CD4-positive, CD25-positive, alpha-beta regulatory T cell (primary cell): ENCODE results near the gene FNIP2. TPM values are rescaled to one million over a fixed set of nuclear protein-coding genes. Genes with fewer than 3 reads are reported as not detected.
"Not testable (repeated sequence)": the region's sequence is repeated elsewhere in the genome, so short reads cannot be mapped to it uniquely, and the experiment has no call there.

Source experiments
- ATAC-seq, 2 donors: fragments of 150-1000 bp; cut with Tn5 transposase; one replicate each; pipeline ENCODE4 v1.10.0; 2021; ENCODE audit warnings: low read depth in 2 of 2, moderate number of reproducible peaks in 2 of 2, moderate library complexity in 1 of 2
- DNase-seq, 3 donors: peaks; one replicate each; pipeline versions ENCODE4 v3.0.0 to v3.0.0-alpha.2; 2012 to 2022; ENCODE audit warnings: mixed read lengths in 1 of 3
- H3K27ac ChIP-seq: one replicate; pipeline ENCODE4 v1.7.0; 2013; ENCODE audit warnings: mild to moderate bottlenecking, low read length; ENCODE audit not compliant: insufficient read depth, poor library complexity, severe bottlenecking
- H3K27me3 ChIP-seq: one replicate; pipeline ENCODE4 v1.7.0; 2013; ENCODE audit warnings: low read length; ENCODE audit not compliant: control insufficient read depth, insufficient read depth
- H3K36me3 ChIP-seq: one replicate; pipeline ENCODE4 v1.7.0; 2013; ENCODE audit warnings: mild to moderate bottlenecking, low read length, moderate library complexity; ENCODE audit not compliant: control insufficient read depth, insufficient read depth
- H3K4me1 ChIP-seq: 2 replicates; pipeline ENCODE4 v1.7.0; 2013; ENCODE audit warnings: mild to moderate bottlenecking, low read length; ENCODE audit not compliant: insufficient read depth, control insufficient read depth, poor library complexity, severe bottlenecking
- H3K4me3 ChIP-seq: one replicate; pipeline ENCODE4 v1.7.0; 2013; ENCODE audit warnings: low read depth, mild to moderate bottlenecking, low read length, moderate library complexity
- H3K9me3 ChIP-seq, 2 experiments: 1 replicate in 1 of 2; 2 replicates in 1 of 2; pipeline ENCODE4 v1.7.0; 2013; ENCODE audit warnings: low read length in 2 of 2, mild to moderate bottlenecking in 1 of 2, moderate library complexity in 1 of 2; ENCODE audit not compliant: control insufficient read depth in 2 of 2
- H3K27ac Mint-ChIP-seq, 3 donors: one replicate each; pipeline ENCODE4 v1.8.0; 2020 to 2022; ENCODE audit warnings: mild to moderate bottlenecking in 3 of 3, mixed read lengths in 3 of 3, moderate library complexity in 2 of 3
- H3K27me3 Mint-ChIP-seq: one replicate; pipeline ENCODE4 v1.8.0; 2022; ENCODE audit warnings: mild to moderate bottlenecking, mixed read lengths
- H3K36me3 Mint-ChIP-seq: one replicate; pipeline ENCODE4 v1.8.0; 2020; ENCODE audit warnings: mixed read lengths
- H3K4me1 Mint-ChIP-seq, 4 donors: one replicate each; pipeline ENCODE4 v1.8.0; 2020 to 2022; ENCODE audit warnings: mixed read lengths in 4 of 4, mild to moderate bottlenecking in 1 of 4
- H3K4me3 Mint-ChIP-seq, 4 donors: one replicate each; pipeline ENCODE4 v1.8.0; 2020 to 2022; ENCODE audit warnings: mild to moderate bottlenecking in 4 of 4, mixed read lengths in 4 of 4, moderate library complexity in 3 of 4
- H3K9me3 Mint-ChIP-seq, 7 donors: one replicate each; pipeline ENCODE4 v1.8.0; 2020 to 2022; ENCODE audit warnings: mixed read lengths in 7 of 7, mild to moderate bottlenecking in 3 of 7, moderate library complexity in 2 of 7
- polyA plus RNA-seq, 4 donors: library from polyadenylated mRNA; unstranded; fragments of 300-500 nt; fragmentation: Illumina TruSeq; gene quantifications; one replicate each; pipeline ENCODE4 v1.2.3, GENCODE V29; 2021
- total RNA-seq: library from RNA; stranded (reverse); gene quantifications from one replicate; pipeline ENCODE4 v1.2.3, GENCODE V29; 2022

The FNIP2 gene
- total and polyA plus RNA-seq, 5 donors from 2014 or later = 1.5 to 8.9 (median 2.3) TPM

DNA sequence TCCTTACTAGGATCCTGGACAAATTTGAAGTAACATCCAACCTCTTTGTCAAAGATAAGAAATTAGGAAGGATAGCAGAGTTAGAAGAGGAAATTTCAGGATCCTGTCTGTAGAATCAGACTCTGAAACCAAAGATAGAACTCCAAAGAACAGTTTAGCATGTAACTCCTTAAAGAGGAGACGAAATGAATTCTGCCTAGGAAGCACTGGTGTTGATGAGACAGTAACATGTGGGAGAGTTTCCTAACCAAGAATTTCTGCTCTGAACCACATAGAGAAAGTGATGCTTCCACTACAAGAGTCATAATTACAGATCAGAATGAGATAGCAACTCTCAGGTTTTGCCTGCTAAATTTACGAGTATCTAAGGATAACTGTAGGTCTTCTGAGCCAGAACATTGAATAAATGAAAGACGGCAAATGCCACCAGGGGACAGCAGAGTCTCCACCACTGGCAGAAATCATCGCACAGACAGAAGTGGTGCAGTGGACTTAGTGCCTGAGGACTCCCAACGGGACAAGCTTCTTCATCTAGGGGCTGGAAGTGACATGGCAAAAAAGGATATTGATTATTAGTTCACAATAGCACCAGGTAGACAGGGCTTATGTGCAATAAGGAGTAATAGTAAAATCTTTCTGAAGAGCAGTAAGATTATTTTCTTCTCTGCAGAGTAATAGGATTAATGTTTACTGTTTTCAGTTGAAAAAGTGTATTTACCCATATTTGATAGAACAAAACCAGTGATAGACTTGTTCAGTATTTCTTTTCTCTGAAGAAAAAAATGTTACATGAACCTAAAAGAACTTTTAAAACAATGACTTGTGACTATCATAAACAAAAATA lies 38.9 kb upstream of the FNIP2 start:
- peaks cover 41% of the 10 kb centered on the region for H3K27me3 Mint-ChIP-seq
- H3K4me3 Mint-ChIP-seq = no peak overlapping the region
- Histone ChIP-seq H3K27me3 (peaks cover 28% of the 10 kb centered on the region), H3K27ac (no peak overlapping the region), H3K9me3 (no peaks in the 10 kb centered on the region), H3K4me1 (no peaks in the 10 kb centered on the region), H3K36me3 (no peaks in the 10 kb centered on the region), H3K4me3 (no peak overlapping the region)
- H3K27ac Mint-ChIP-seq = no peak overlapping the region
- DNase-seq (peak; percentile 11 to 76 (median 41)), ATAC-seq (peak; percentile 62 to 86)
- no peaks in the 10 kb centered on the region for H3K36me3 Mint-ChIP-seq
- peaks cover 0 to 4% (median 0%) of the 10 kb centered on the region in 4 donors for H3K4me1 Mint-ChIP-seq
- H3K9me3 Mint-ChIP-seq = peaks cover 0 to 1% (median 0%) of the 10 kb centered on the region in 7 donors

DNA sequence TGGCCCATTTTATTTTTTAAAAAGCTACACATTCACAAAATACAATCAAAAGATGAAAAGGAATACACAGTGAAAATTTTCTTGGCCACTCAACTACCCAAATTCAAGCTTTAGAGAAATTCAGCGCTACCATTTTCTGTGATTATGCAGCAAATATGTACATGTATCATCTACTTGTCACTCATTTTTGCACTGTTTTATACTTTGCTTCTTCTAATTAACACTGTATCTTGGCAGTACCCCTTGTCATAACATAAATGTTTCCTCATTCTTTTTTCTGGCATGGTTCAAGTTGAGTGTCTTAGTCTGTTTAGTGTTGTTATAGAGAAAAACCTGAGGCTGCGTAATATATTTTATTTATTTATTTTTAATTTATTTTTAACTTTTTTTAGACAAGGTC lies 30.0 kb upstream of the FNIP2 start:
- Histone ChIP-seq H3K36me3 (no peaks in the 10 kb centered on the region), H3K4me1 (no peaks in the 10 kb centered on the region), H3K27ac (no peak overlapping the region), H3K27me3 (no peaks in the 10 kb centered on the region), H3K9me3 (no peaks in the 10 kb centered on the region), H3K4me3 (no peak overlapping the region)
- H3K36me3 Mint-ChIP-seq = no peaks in the 10 kb centered on the region
- H3K27me3 Mint-ChIP-seq = peaks cover 4% of the 10 kb centered on the region
- H3K4me3 Mint-ChIP-seq = no peak overlapping the region
- H3K4me1 Mint-ChIP-seq = no peaks in the 10 kb centered on the region
- H3K27ac Mint-ChIP-seq = no peak overlapping the region
- ATAC-seq (no peak), DNase-seq (no peak)
- no peaks in the 10 kb centered on the region for H3K9me3 Mint-ChIP-seq

DNA sequence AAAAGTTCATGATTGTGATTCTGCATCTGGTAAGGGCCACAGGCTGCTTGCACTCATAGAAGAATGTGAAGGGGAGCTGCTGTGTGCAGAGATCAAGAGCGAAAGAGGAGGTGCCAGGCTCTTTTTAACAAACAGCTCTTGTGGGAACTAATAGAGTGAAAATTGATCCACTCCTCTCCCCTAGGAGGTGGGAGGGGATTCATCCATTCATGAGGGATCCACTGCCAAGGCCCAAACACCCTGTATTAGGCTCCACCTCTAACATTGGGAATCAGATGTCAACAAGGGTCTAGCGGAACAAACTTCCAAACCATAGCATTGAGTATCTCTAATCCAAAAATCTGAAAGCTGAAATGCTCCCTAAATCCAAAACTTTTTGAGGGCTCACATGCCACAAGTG lies 29.2 kb upstream of the FNIP2 start:
- no peaks in the 10 kb centered on the region for H3K4me1 Mint-ChIP-seq
- H3K36me3 Mint-ChIP-seq = no peaks in the 10 kb centered on the region
- no peak for DNase-seq
- no peaks in the 10 kb centered on the region for H3K9me3 Mint-ChIP-seq
- no peak overlapping the region for H3K27ac ChIP-seq
- no peaks in the 10 kb centered on the region for H3K36me3 ChIP-seq
- H3K27ac Mint-ChIP-seq = no peak overlapping the region
- H3K9me3 ChIP-seq = no peaks in the 10 kb centered on the region
- ATAC-seq = no peak
- H3K27me3 ChIP-seq = no peaks in the 10 kb centered on the region
- no peaks in the 10 kb centered on the region for H3K4me1 ChIP-seq
- no peak overlapping the region for H3K4me3 Mint-ChIP-seq
- no peak overlapping the region for H3K4me3 ChIP-seq
- peaks cover 4% of the 10 kb centered on the region for H3K27me3 Mint-ChIP-seq

DNA sequence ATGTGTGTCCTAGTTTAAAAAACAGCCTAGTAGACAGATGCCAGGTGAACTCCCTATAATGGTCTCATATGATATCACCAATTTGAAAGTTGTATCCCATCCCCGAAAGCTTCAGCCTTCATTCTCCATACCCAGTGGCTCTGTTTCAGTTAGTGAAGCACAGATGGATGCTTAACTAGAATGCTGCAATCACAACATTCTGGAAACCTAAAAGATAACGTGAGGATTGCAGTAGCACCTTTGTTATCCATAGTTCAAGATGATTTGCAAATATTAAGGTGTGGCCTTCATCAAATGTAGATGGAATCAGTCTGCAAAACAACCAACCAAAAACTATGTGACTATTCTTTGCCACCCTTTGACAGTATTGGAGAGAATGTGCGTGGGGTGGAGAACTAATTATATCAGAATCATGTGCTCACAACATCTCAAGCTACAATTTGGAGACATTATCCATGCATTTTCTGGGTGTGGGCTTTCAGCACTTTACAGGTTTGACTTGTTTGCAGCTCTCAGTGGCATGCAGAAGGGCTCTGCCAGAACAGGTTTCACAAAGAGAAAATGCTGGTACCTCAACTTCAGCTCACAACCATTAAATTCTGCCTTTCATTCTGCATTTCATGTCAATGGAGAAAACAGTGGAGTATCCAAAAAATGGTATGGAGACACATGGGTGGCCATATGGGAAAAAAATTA lies 27.4 kb upstream of the FNIP2 start:
- Histone ChIP-seq H3K27me3 (no peaks in the 10 kb centered on the region), H3K27ac (no peak overlapping the region), H3K9me3 (no peaks in the 10 kb centered on the region), H3K4me3 (no peak overlapping the region), H3K36me3 (no peaks in the 10 kb centered on the region), H3K4me1 (no peaks in the 10 kb centered on the region)
- no peak for DNase-seq
- no peak for ATAC-seq
- Mint-ChIP-seq H3K4me1 (no peaks in the 10 kb centered on the region), H3K36me3 (no peaks in the 10 kb centered on the region), H3K4me3 (no peak overlapping the region), H3K9me3 (no peaks in the 10 kb centered on the region), H3K27me3 (peaks cover 4% of the 10 kb centered on the region), H3K27ac (no peak overlapping the region)

DNA sequence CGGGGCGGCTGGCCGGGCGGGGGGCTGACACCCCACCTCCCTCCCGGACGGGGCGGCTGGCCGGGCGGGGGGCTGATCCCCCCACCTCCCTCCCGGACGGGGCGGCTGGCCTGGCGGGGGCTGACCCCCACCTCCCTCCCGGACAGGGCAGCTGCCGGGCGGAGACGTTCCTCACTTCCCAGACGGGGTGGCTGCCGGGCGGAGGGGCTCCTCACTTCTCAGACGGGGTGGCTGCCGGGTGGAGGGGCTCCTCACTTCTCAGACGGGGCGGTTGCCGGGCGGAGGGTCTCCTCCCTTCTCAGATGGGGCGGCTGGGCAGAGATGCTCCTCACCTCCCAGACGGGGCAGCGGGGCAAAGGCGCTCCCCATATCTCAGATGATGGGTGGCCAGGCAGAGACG lies 22.3 kb upstream of the FNIP2 start:
- H3K9me3 Mint-ChIP-seq, H3K9me3 ChIP-seq, H3K27me3 ChIP-seq, H3K36me3 Mint-ChIP-seq, H3K4me1 ChIP-seq, H3K27me3 Mint-ChIP-seq, H3K36me3 ChIP-seq, H3K4me3 ChIP-seq, H3K27ac ChIP-seq, H3K4me1 Mint-ChIP-seq, H3K4me3 Mint-ChIP-seq, H3K27ac Mint-ChIP-seq, ATAC-seq, DNase-seq: not testable (repeated sequence)

DNA sequence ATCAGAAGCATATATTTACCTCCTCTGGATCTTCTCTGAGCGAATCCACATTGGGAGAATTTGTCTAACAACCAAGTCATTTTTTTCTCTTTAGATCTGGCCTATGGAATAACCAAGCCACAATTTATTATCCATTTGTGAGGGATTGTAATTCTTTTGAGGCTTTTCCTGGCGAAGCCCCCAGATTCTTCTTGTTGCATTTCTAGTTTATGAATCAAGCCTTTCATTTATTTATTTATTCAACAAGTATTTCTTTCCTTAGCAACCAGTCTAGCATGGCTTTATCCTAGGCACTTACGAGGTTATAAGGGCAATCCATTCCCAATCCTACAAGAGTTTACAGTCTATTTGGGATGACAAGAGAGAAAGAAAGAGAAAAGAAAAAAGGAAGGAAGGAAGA lies 18.4 kb upstream of the FNIP2 start:
- no peak overlapping the region for H3K4me3 Mint-ChIP-seq
- Histone ChIP-seq H3K9me3 (no peaks in the 10 kb centered on the region), H3K4me3 (no peak overlapping the region), H3K27me3 (no peaks in the 10 kb centered on the region), H3K4me1 (no peaks in the 10 kb centered on the region), H3K27ac (no peak overlapping the region), H3K36me3 (no peaks in the 10 kb centered on the region)
- no peak overlapping the region for H3K27ac Mint-ChIP-seq
- H3K4me1 Mint-ChIP-seq = no peaks in the 10 kb centered on the region
- DNase-seq = no peak
- H3K27me3 Mint-ChIP-seq = peaks cover 14% of the 10 kb centered on the region
- H3K36me3 Mint-ChIP-seq = no peaks in the 10 kb centered on the region
- peaks cover 0 to 3% (median 0%) of the 10 kb centered on the region in 7 donors for H3K9me3 Mint-ChIP-seq
- no peak for ATAC-seq

DNA sequence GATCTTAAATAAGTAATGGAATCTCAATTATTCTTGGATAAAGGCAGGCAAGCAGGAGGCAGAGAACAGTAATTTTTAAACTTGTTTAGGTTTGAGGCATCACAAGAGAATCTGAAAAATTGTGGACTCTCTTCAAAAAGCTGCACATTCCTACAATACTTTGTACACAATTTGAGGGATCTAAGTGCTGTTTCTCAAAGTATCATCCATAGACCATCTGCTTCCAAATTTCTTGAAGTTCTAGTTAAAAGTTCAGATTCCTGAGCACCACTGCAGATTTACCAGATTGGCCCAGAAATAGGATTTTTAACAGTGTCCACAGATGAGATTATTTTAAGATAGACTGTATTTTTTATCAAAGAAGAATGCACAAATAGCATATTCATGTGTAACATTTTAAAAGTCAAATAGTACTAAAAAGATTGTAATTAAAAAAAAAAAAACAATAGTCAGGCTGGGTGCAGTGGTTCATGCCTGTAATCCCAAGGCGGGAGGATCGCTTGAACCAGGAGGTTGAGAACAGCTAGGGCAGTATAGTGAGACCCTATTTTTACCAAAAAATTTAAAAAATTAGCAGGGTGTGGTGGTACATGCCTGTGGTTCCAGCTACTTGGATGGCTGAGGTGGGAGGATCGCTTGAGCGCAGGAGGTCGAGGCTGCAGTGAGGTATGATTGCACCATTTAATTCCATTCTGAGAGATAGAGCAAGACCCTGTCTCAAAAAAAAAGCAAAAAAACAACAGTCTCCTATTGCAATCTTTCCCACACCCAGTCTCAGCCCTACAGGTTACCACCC lies 14.2 kb upstream of the FNIP2 start:
- peaks cover 3% of the 10 kb centered on the region for H3K27me3 ChIP-seq
- H3K4me1 ChIP-seq = no peaks in the 10 kb centered on the region
- no peaks in the 10 kb centered on the region for H3K36me3 ChIP-seq
- Mint-ChIP-seq H3K36me3 (no peaks in the 10 kb centered on the region), H3K27me3 (peaks cover 32% of the 10 kb centered on the region), H3K4me1 (no peaks in the 10 kb centered on the region), H3K27ac (no peak overlapping the region), H3K9me3 (peaks cover 0 to 7% (median 0%) of the 10 kb centered on the region in 7 donors), H3K4me3 (no peak overlapping the region)
- no peak for DNase-seq
- H3K9me3 ChIP-seq = no peaks in the 10 kb centered on the region
- no peak overlapping the region for H3K4me3 ChIP-seq
- H3K27ac ChIP-seq = no peak overlapping the region
- no peak for ATAC-seq
